IMR-90 (cell line): ENCODE data around the gene G3BP1. TPM values are rescaled to one million over a fixed set of nuclear protein-coding genes. Genes with fewer than 3 reads are reported as not detected.
"Not testable (repeated sequence)": the region's sequence is repeated elsewhere in the genome, so short reads cannot be mapped to it uniquely, and the experiment has no call there.

ENCODE experiments used
- ATAC-seq: fragments of 200-7000 bp; cut with Tn5 transposase; 2 replicates; pipeline ENCODE4 v1.9.1; 2020; ENCODE audit warnings: low read depth, mild to moderate bottlenecking, moderate library complexity
- BruUV-seq: library from RNA; stranded (reverse); fragments of 400-500 nt; replicated peaks from 2 replicates; lab custom pipeline; 2021; lab: Mats Ljungman, UMichigan
- CTCF ChIA-PET: fragments of 300-600 bp; formaldehyde crosslinking; extraction: SDS; loops from one replicate; lab custom pipeline; 2021; ENCODE audit warnings: antibody characterized with exemption; lab: Yijun Ruan, JAX
- POLR2A ChIA-PET: fragments of 300-600 bp; sonication (Branson Sonifier 250); formaldehyde crosslinking; loops from one replicate; lab custom pipeline; 2022; ENCODE audit warnings: antibody characterized with exemption; ENCODE audit not compliant: unreplicated experiment; lab: Charles Lee
- DNase-seq: peaks from one replicate; pipeline ENCODE4 v3.0.0; 2013
- H2AFZ ChIP-seq: replicated peaks from 2 replicates; pipeline ENCODE3; 2013; ENCODE audit warnings: low read length, mild to moderate bottlenecking; ENCODE audit not compliant: poor library complexity
- H2AK5ac ChIP-seq: 2 replicates; pipeline ENCODE4 v1.6.1; 2013; ENCODE audit warnings: low read depth, low read length, inconsistent platforms
- H2AK9ac ChIP-seq: replicated peaks from 2 replicates; pipeline ENCODE3; 2013; ENCODE audit warnings: mild to moderate bottlenecking, low read depth, low read length, moderate library complexity; ENCODE audit not compliant: poor library complexity
- H2BK120ac ChIP-seq: 2 replicates; pipeline ENCODE4 v1.6.1; 2013; ENCODE audit warnings: low read depth, low read length, inconsistent platforms
- H2BK15ac ChIP-seq: 3 replicates; pipeline ENCODE4 v1.6.1; 2013; ENCODE audit warnings: low read depth, low read length, inconsistent platforms
- H2BK20ac ChIP-seq: 2 replicates; pipeline ENCODE4 v1.6.1; 2013; ENCODE audit warnings: low read depth, mild to moderate bottlenecking, inconsistent platforms, low read length, moderate library complexity
- H2BK5ac ChIP-seq: 2 replicates; pipeline ENCODE4 v1.6.1; 2013; ENCODE audit warnings: mild to moderate bottlenecking, low read depth, low read length, inconsistent platforms; ENCODE audit not compliant: poor library complexity, severe bottlenecking
- H3K14ac ChIP-seq: replicated peaks from 2 replicates; pipeline ENCODE4 v1.6.1; 2013; ENCODE audit warnings: low read depth, low read length, inconsistent platforms
- H3K18ac ChIP-seq: 2 replicates; pipeline ENCODE4 v1.6.1; 2013; ENCODE audit warnings: low read depth, low read length, control low read depth
- H3K23ac ChIP-seq: 2 replicates; pipeline ENCODE4 v1.6.1; 2013; ENCODE audit warnings: low read depth, low read length, inconsistent platforms
- H3K27ac ChIP-seq: 2 replicates; pipeline ENCODE4 v1.5.1; 2013; ENCODE audit warnings: mild to moderate bottlenecking, control low read depth, low read length; ENCODE audit not compliant: insufficient read depth
- H3K27me3 ChIP-seq: 2 replicates; pipeline ENCODE4 v1.6.1; 2013; ENCODE audit warnings: low read length; ENCODE audit not compliant: control insufficient read depth, insufficient read depth
- H3K36me3 ChIP-seq: 2 replicates; pipeline ENCODE4 v1.6.1; 2013; ENCODE audit warnings: low read length, mixed read lengths; ENCODE audit not compliant: control insufficient read depth, insufficient read depth
- H3K4ac ChIP-seq: 2 replicates; pipeline ENCODE4 v1.6.1; 2013; ENCODE audit warnings: low read depth, low read length, inconsistent platforms
- H3K4me1 ChIP-seq: 2 replicates; pipeline ENCODE4 v1.6.1; 2013; ENCODE audit warnings: low read length, mixed read lengths; ENCODE audit not compliant: control insufficient read depth, insufficient read depth
- H3K4me2 ChIP-seq: 2 replicates; pipeline ENCODE4 v1.6.1; 2013; ENCODE audit warnings: low read depth, mild to moderate bottlenecking, control low read depth, low read length, moderate library complexity
- H3K4me3 ChIP-seq: 2 replicates; pipeline ENCODE4 v1.5.1; 2013; ENCODE audit warnings: low read depth, mild to moderate bottlenecking, control low read depth, low read length, moderate library complexity; ENCODE audit not compliant: insufficient read depth
- H3K56ac ChIP-seq: 2 replicates; pipeline ENCODE4 v1.6.1; 2013; ENCODE audit warnings: low read length, inconsistent platforms; ENCODE audit not compliant: insufficient read depth; ENCODE audit errors: extremely low read depth
- H3K79me1 ChIP-seq, 2 experiments: 2 replicates each; pipeline ENCODE4 v1.6.1; 2013; ENCODE audit warnings: low read length in 2 of 2, inconsistent platforms in 1 of 2, low read depth in 1 of 2
- H3K9ac ChIP-seq: 2 replicates; pipeline ENCODE4 v1.6.1; 2013; ENCODE audit warnings: low read depth, low read length, control low read depth
- H3K9me1 ChIP-seq: 2 replicates; pipeline ENCODE4 v1.6.1; 2013; ENCODE audit warnings: low read length, inconsistent platforms; ENCODE audit not compliant: insufficient read depth
- H3K9me3 ChIP-seq: 2 replicates; pipeline ENCODE4 v1.6.1; 2013; ENCODE audit warnings: low read length; ENCODE audit not compliant: control insufficient read depth, insufficient read depth
- H4K20me1 ChIP-seq: 2 replicates; pipeline ENCODE4 v1.6.1; 2013; ENCODE audit warnings: low read length, inconsistent platforms; ENCODE audit not compliant: insufficient read depth
- H4K5ac ChIP-seq: 2 replicates; pipeline ENCODE4 v1.6.1; 2013; ENCODE audit warnings: mild to moderate bottlenecking, low read depth, low read length, control low read depth
- H4K8ac ChIP-seq, 2 experiments: 2 replicates each; pipeline ENCODE4 v1.6.1; 2013; ENCODE audit warnings: low read depth in 2 of 2, low read length in 2 of 2, control low read depth in 1 of 2, inconsistent platforms in 1 of 2
- H4K91ac ChIP-seq: 2 replicates; pipeline ENCODE4 v1.6.1; 2013; ENCODE audit warnings: low read depth, low read length, inconsistent platforms; ENCODE audit not compliant: insufficient read depth
- WGBS, 2 experiments: methylation state at CpG; one replicate each; pipeline versions ENCODE4 v1.1.5 to v1.1.7; 2013; ENCODE audit warnings: missing lambda C conversion rate in 2 of 2; ENCODE audit not compliant: insufficient read length in 1 of 2; ENCODE audit errors: extremely low coverage in 2 of 2; 5-methylcytosine and 5-hydroxymethylcytosine counted together
- dilution Hi-C: fragments of 300-500 bp; cut with HindIII; formaldehyde crosslinking; loops from one replicate; pipeline ENCODE4 v1.14.3; 2018; ENCODE audit warnings: low sequenced_read_pairs; ENCODE audit not compliant: unreplicated experiment
- in situ Hi-C: fragments of 300-500 bp; cut with MboI; formaldehyde crosslinking; loops from 3 replicates; pipeline ENCODE4 v1.14.3; 2019; ENCODE audit warnings: low sequenced_read_pairs, inconsistent platforms, mixed read lengths
- intact Hi-C: fragments of 100-400 bp; cut with micrococcal nuclease; formaldehyde crosslinking; loops from 2 replicates; pipeline ENCODE4 v1.10.0; 2022
- polyA plus RNA-seq, 3 experiments: library from polyadenylated mRNA; depleted of rRNA; stranded (reverse); fragments of >200 nt; gene quantifications; 2 replicates each; pipeline ENCODE4 v1.2.3, GENCODE V29; 2012; ENCODE audit warnings: low replicate concordance in 1 of 3
- total RNA-seq: library from RNA; depleted of rRNA; stranded (reverse); fragments of >200 nt; gene quantifications from 2 replicates; pipeline ENCODE4 v1.2.3, GENCODE V29; 2012; rRNA removed

The G3BP1 gene
- total and polyA plus RNA-seq, 2 of the 4 experiments (the other 2 are of a cell fraction) = 40.2 to 482 TPM

DNA sequence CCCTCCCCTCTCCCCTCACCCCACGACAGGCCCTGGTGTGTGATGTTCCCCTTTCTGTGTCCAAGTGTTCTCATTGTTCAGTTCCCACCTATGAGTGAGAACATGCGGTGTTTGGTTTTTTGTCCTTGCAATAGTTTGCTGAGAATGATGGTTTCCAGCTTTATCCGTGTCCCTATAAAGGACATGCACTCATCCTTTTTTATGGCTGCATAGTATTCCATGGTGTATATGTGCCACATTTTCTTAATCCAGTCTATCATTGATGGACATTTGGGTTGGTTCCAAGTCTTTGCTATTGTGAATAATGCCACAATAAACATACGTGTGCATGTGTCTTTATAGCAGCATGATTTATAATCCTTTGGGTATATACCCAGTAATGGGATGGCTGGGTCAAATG, 89.1 kb downstream of the G3BP1 start:
- ATAC-seq, H2AK9ac ChIP-seq, H3K56ac ChIP-seq, in situ Hi-C loops, H3K9me3 ChIP-seq, H3K36me3 ChIP-seq, H3K27ac ChIP-seq, H2AFZ ChIP-seq, H3K4me2 ChIP-seq, H2BK20ac ChIP-seq, intact Hi-C loops, H4K5ac ChIP-seq, H3K14ac ChIP-seq, H2AK5ac ChIP-seq, H3K79me1 ChIP-seq, POLR2A ChIA-PET, H2BK5ac ChIP-seq, H4K8ac ChIP-seq, H2BK15ac ChIP-seq, H2BK120ac ChIP-seq, H4K91ac ChIP-seq, H3K4me1 ChIP-seq, CTCF ChIA-PET, dilution Hi-C loops, H3K23ac ChIP-seq, H3K4me3 ChIP-seq, H3K9ac ChIP-seq, BruUV-seq, H3K18ac ChIP-seq, DNase-seq, H3K4ac ChIP-seq, H3K9me1 ChIP-seq, H4K20me1 ChIP-seq, H3K27me3 ChIP-seq: not testable (repeated sequence)
- no CpG with 5 or more reads among the region's 4 CpGs for WGBS, 2 experiments

Other genes starting within 250 kb of the G3BP1 start
- gene FAT2, start 180.6 kb upstream of the G3BP1 start, total RNA-seq = under 0.01 TPM in 2 replicates
- 0.03 and 0.06 TPM in 2 replicates for gene FAT2, start 180.6 kb upstream of the G3BP1 start, polyA plus RNA-seq (2012; rRNA removed)
- gene SPARC, start 85.0 kb upstream of the G3BP1 start, total RNA-seq = 1,186 and 1,450 TPM in 2 replicates
- 4,692 and 5,281 TPM in 2 replicates for gene SPARC, start 85.0 kb upstream of the G3BP1 start, polyA plus RNA-seq (2012; rRNA removed)
- 56.3 and 76.7 TPM in 2 replicates for gene ATOX1, start 13.3 kb upstream of the G3BP1 start, total RNA-seq
- 360 and 398 TPM in 2 replicates for gene ATOX1, start 13.3 kb upstream of the G3BP1 start, polyA plus RNA-seq (2012; rRNA removed)
- gene GLRA1, start 152.9 kb downstream of the G3BP1 start, total RNA-seq = not detected in 2 replicates
- not detected in 2 replicates for gene GLRA1, start 152.9 kb downstream of the G3BP1 start, polyA plus RNA-seq (2012; rRNA removed)